Trophoblast cell (in vitro differentiated cells and primary cell): ENCODE results near the gene DISP3.

Experiments used
- DNase-seq, 2 donors: peaks; one replicate each; pipeline ENCODE4 v3.0.0-alpha.2; 2016
- H2AFZ ChIP-seq: 2 replicates; pipeline ENCODE4 v1.6.1; 2013; ENCODE audit warnings: low read length, moderate library complexity, mild to moderate bottlenecking; ENCODE audit not compliant: insufficient read depth, poor library complexity
- H2AK5ac ChIP-seq: 2 replicates; pipeline ENCODE4 v1.6.1; 2013; ENCODE audit warnings: mild to moderate bottlenecking, low read length
- H2BK120ac ChIP-seq: 2 replicates; pipeline ENCODE4 v1.6.1; 2013; ENCODE audit warnings: low read length, mild to moderate bottlenecking, moderate library complexity; ENCODE audit not compliant: insufficient read depth, poor library complexity
- H2BK12ac ChIP-seq: 2 replicates; pipeline ENCODE4 v1.6.1; 2013; ENCODE audit warnings: mild to moderate bottlenecking, low read length, moderate library complexity
- H2BK5ac ChIP-seq: 2 replicates; pipeline ENCODE4 v1.6.1; 2013; ENCODE audit warnings: low read length, low read depth, moderate library complexity, mild to moderate bottlenecking; ENCODE audit not compliant: poor library complexity
- H3K14ac ChIP-seq: 2 replicates; pipeline ENCODE4 v1.6.1; 2013; ENCODE audit warnings: mild to moderate bottlenecking, low read length
- H3K18ac ChIP-seq: 2 replicates; pipeline ENCODE4 v1.6.1; 2013; ENCODE audit warnings: mild to moderate bottlenecking, low read length
- H3K23ac ChIP-seq: 2 replicates; pipeline ENCODE4 v1.6.1; 2013; ENCODE audit warnings: low read length
- H3K27ac ChIP-seq: 2 replicates; pipeline ENCODE4 v1.5.1; 2013; ENCODE audit warnings: low read depth, mild to moderate bottlenecking, inconsistent platforms, low read length, moderate library complexity
- H3K27me3 ChIP-seq: 2 replicates; pipeline ENCODE4 v1.6.1; 2013; ENCODE audit warnings: inconsistent platforms, mild to moderate bottlenecking, low read length, moderate library complexity; ENCODE audit not compliant: insufficient read depth
- H3K36me3 ChIP-seq, 2 experiments: 1 replicate in 1 of 2; 2 replicates in 1 of 2; pipeline ENCODE4 v1.6.1; 2013; ENCODE audit warnings: low read length in 2 of 2, mild to moderate bottlenecking in 2 of 2, moderate library complexity in 1 of 2; ENCODE audit not compliant: insufficient read depth in 2 of 2, control insufficient read depth in 1 of 2
- H3K4ac ChIP-seq: 2 replicates; pipeline ENCODE4 v1.6.1; 2013; ENCODE audit warnings: low read depth, mild to moderate bottlenecking, low read length, moderate library complexity
- H3K4me1 ChIP-seq, 2 experiments: 1 replicate in 1 of 2; 2 replicates in 1 of 2; pipeline ENCODE4 v1.6.1; 2013; ENCODE audit warnings: low read length in 2 of 2, mild to moderate bottlenecking in 2 of 2, moderate library complexity in 1 of 2; ENCODE audit not compliant: insufficient read depth in 2 of 2, control insufficient read depth in 1 of 2
- H3K4me2 ChIP-seq: 2 replicates; pipeline ENCODE4 v1.6.1; 2013; ENCODE audit warnings: inconsistent platforms, mild to moderate bottlenecking, low read length, moderate library complexity
- H3K4me3 ChIP-seq: 2 replicates; pipeline ENCODE4 v1.5.1; 2013; ENCODE audit warnings: mild to moderate bottlenecking, low read depth, low read length, inconsistent platforms
- H3K79me1 ChIP-seq: one replicate; pipeline ENCODE4 v1.6.1; 2013; ENCODE audit warnings: low read length
- H3K79me2 ChIP-seq: 2 replicates; pipeline ENCODE4 v1.6.1; 2013; ENCODE audit warnings: low read length, mild to moderate bottlenecking; ENCODE audit not compliant: control insufficient read depth, insufficient read depth, poor library complexity
- H3K9ac ChIP-seq: 2 replicates; pipeline ENCODE4 v1.6.1; 2013; ENCODE audit warnings: mild to moderate bottlenecking, low read length
- H3K9me3 ChIP-seq: 2 replicates; pipeline ENCODE4 v1.6.1; 2013; ENCODE audit warnings: low read depth, mild to moderate bottlenecking, control low read depth, inconsistent platforms, low read length; ENCODE audit not compliant: insufficient read depth
- H4K12ac ChIP-seq: 2 replicates; pipeline ENCODE4 v1.6.1; 2013; ENCODE audit warnings: low read depth, mild to moderate bottlenecking, low read length, moderate library complexity
- H4K8ac ChIP-seq: 2 replicates; pipeline ENCODE4 v1.6.1; 2013; ENCODE audit warnings: low read depth, mild to moderate bottlenecking, low read length, moderate library complexity
- H4K91ac ChIP-seq: one replicate; pipeline ENCODE4 v1.6.1; 2013; ENCODE audit warnings: low read depth, mild to moderate bottlenecking, low read length, moderate library complexity
- WGBS: extraction: QIAGEN DNeasy Blood & Tissue Kit; methylation state at CpG from one replicate; pipeline ENCODE4 v1.1.7; 2013; ENCODE audit warnings: missing lambda C conversion rate; ENCODE audit not compliant: insufficient read length, insufficient coverage; ENCODE audit errors: extremely low coverage; 5-methylcytosine and 5-hydroxymethylcytosine counted together

Gene DISP3

GRCh38 chr1:11501491-11501897 lies 22.5 kb downstream of the DISP3 start:
- WGBS: no CpG with 5 or more reads among the region's 48 CpGs

GRCh38 chr1:11501906-11502485 lies 23.0 kb downstream of the DISP3 start:
- Histone ChIP-seq H3K4me1 (no peaks in the 10 kb centered on the region), H2AFZ (no peak overlapping the region), H3K23ac (no peak overlapping the region), H4K91ac (no peak overlapping the region), H3K4me2 (no peak overlapping the region), H3K9me3 (peaks cover 23% of the 10 kb centered on the region), H3K9ac (no peak overlapping the region), H3K79me1 (no peaks in the 10 kb centered on the region), H4K8ac (no peak overlapping the region), H3K79me2 (no peaks in the 10 kb centered on the region), H3K27ac (no peak overlapping the region), H2BK5ac (no peak overlapping the region), H3K18ac (no peak overlapping the region), H3K4ac (no peak overlapping the region), H3K4me3 (no peak overlapping the region), H2BK12ac (no peak overlapping the region), H4K12ac (no peak overlapping the region), H3K27me3 (no peaks in the 10 kb centered on the region), H2BK120ac (no peak overlapping the region), H3K14ac (no peak overlapping the region), H3K36me3 (no peaks in the 10 kb centered on the region), H2AK5ac (no peak overlapping the region)
- 100% methylated on average over 1 of the region's 19 CpGs for WGBS
- no peak for DNase-seq

More at GRCh38 chr1:11501491-11501897, 22.5 kb downstream of the DISP3 start:
- H2AK5ac ChIP-seq: no peak overlapping the region
- no peak overlapping the region for H3K4me3 ChIP-seq
- no peak overlapping the region for H3K4me2 ChIP-seq
- no peaks in the 10 kb centered on the region for H3K79me2 ChIP-seq
- no peak overlapping the region for H3K18ac ChIP-seq
- H3K27ac ChIP-seq: no peak overlapping the region
- H3K14ac ChIP-seq: no peak overlapping the region
- H4K91ac ChIP-seq: no peak overlapping the region
- H4K8ac ChIP-seq: no peak overlapping the region
- H3K36me3 ChIP-seq: no peaks in the 10 kb centered on the region
- no peak overlapping the region for H3K4ac ChIP-seq
- peaks cover 20% of the 10 kb centered on the region for H3K9me3 ChIP-seq
- no peaks in the 10 kb centered on the region for H3K4me1 ChIP-seq
- H2BK120ac ChIP-seq: no peak overlapping the region
- H3K9ac ChIP-seq: no peak overlapping the region
- H3K27me3 ChIP-seq: no peaks in the 10 kb centered on the region
- no peak overlapping the region for H2BK12ac ChIP-seq
- H4K12ac ChIP-seq: no peak overlapping the region
- no peaks in the 10 kb centered on the region for H3K79me1 ChIP-seq
- H2AFZ ChIP-seq: no peak overlapping the region
- H2BK5ac ChIP-seq: no peak overlapping the region
- no peak overlapping the region for H3K23ac ChIP-seq
- DNase-seq: no peak

GRCh38 chr1:11502516-11502915 lies 23.6 kb downstream of the DISP3 start:
- H4K8ac ChIP-seq: no peak overlapping the region
- no peak overlapping the region for H2BK120ac ChIP-seq
- H3K4me2 ChIP-seq: no peak overlapping the region
- WGBS: no CpG with 5 or more reads among the region's 5 CpGs
- peaks cover 23% of the 10 kb centered on the region for H3K9me3 ChIP-seq
- no peak overlapping the region for H2AK5ac ChIP-seq
- H3K36me3 ChIP-seq: peaks cover 0 to 1% of the 10 kb centered on the region in 2 experiments
- no peaks in the 10 kb centered on the region for H3K79me2 ChIP-seq
- no peaks in the 10 kb centered on the region for H3K27me3 ChIP-seq
- H3K9ac ChIP-seq: no peak overlapping the region
- no peak overlapping the region for H4K12ac ChIP-seq
- H3K79me1 ChIP-seq: no peaks in the 10 kb centered on the region
- no peak overlapping the region for H2BK12ac ChIP-seq
- no peak overlapping the region for H3K4ac ChIP-seq
- no peak overlapping the region for H3K4me3 ChIP-seq
- no peak for DNase-seq
- no peak overlapping the region for H4K91ac ChIP-seq
- no peak overlapping the region for H3K23ac ChIP-seq
- no peak overlapping the region for H2AFZ ChIP-seq
- no peaks in the 10 kb centered on the region for H3K4me1 ChIP-seq
- H3K18ac ChIP-seq: no peak overlapping the region
- no peak overlapping the region for H3K27ac ChIP-seq
- H2BK5ac ChIP-seq: no peak overlapping the region
- no peak overlapping the region for H3K14ac ChIP-seq

- Histone ChIP-seq H3K79me2 (no peaks in the 10 kb centered on the region), H4K91ac (no peak overlapping the region), H3K79me1 (no peaks in the 10 kb centered on the region), H2AK5ac (no peak overlapping the region), H3K4me2 (no peak overlapping the region), H4K8ac (no peak overlapping the region), H3K36me3 (peaks cover 0 to 1% of the 10 kb centered on the region in 2 experiments), H3K23ac (no peak overlapping the region), H3K18ac (no peak overlapping the region), H3K9me3 (peaks cover 23% of the 10 kb centered on the region), H2BK12ac (no peak overlapping the region), H2BK120ac (no peak overlapping the region), H3K14ac (no peak overlapping the region), H3K4ac (no peak overlapping the region), H3K4me3 (no peak overlapping the region), H2AFZ (no peak overlapping the region), H2BK5ac (no peak overlapping the region), H3K4me1 (no peaks in the 10 kb centered on the region), H3K27me3 (no peaks in the 10 kb centered on the region), H3K9ac (no peak overlapping the region), H3K27ac (no peak overlapping the region), H4K12ac (no peak overlapping the region)
- WGBS: no CpG with 5 or more reads among the region's 3 CpGs
- no peak for DNase-seq
Observed at GRCh38 chr1:11504599-11504998, 25.6 kb downstream of the DISP3 start.
